ENCODE measurements around the gene THSD7B.
"Not testable (repeated sequence)": the region's sequence is repeated elsewhere in the genome, so short reads cannot be mapped to it uniquely, and the experiment has no call there.

Gene THSD7B

DNA sequence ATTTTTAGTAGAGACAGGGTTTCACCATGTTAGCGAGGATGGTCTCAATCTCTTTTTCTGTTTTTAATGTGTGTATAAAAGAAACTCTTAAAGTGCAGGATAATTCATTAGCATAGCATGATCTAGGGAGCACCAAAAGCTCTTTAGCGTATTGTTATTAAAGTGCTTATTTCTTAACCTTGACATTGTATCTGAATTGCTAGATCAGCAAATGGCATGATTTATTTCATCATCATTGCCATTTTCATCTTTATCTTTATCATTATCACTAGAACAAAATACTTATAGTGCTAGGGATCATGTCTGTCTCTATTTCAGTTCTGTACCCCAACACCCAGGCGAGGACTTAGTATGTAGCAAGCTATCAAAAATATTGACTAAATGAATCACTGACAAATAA, 805.1 kb downstream of the THSD7B start:
- Histone ChIP-seq H3K27me3 (ENCODE audit: control insufficient read depth, insufficient read depth, low read length) (no peaks in the 10 kb centered on the region), H3K4me2 (ENCODE audit: low read length) (no peak overlapping the region), H3K36me3 (ENCODE audit: insufficient read depth, low read length) (no peaks in the 10 kb centered on the region), H3K9ac (ENCODE audit: low read depth, low read length) (no peak overlapping the region), H3K4me3 (ENCODE audit: low read length) (no peak overlapping the region), H3K4me1 (ENCODE audit: control insufficient read depth, insufficient read depth, low read length) (no peaks in the 10 kb centered on the region), H3K9me3 (replicated peaks; ENCODE audit: low read length) (no peaks in the 10 kb centered on the region)

GRCh38 chr2:137587834-137588233, 822.5 kb downstream of the THSD7B start:
- not testable (repeated sequence) for H3K27me3 ChIP-seq (ENCODE audit: control insufficient read depth, insufficient read depth, low read length); H3K4me2 ChIP-seq (ENCODE audit: low read length); H3K9me3 ChIP-seq (replicated peaks; ENCODE audit: low read length); H3K9ac ChIP-seq (ENCODE audit: low read depth, low read length); H3K36me3 ChIP-seq (ENCODE audit: insufficient read depth, low read length); H3K4me1 ChIP-seq (ENCODE audit: control insufficient read depth, insufficient read depth, low read length); H3K4me3 ChIP-seq (ENCODE audit: low read length)

DNA sequence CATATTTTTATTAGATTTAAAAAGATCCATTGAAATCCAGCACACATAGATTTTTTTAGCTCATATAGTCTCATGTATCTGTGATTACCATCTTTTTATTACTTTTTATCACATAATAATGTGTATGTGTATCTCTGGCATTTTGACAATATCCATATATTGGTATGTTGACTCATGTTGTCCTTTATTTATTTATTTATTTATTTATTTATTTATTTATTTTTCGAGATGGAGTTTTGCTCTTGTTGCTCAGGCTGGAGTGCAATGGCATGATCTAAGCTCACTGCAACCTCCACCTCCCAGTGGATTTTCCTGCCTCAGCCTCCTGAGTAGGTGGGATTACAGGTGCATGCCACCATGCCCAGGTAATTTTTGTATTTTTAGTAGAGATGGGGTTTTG, 823.2 kb downstream of the THSD7B start:
- H3K36me3 ChIP-seq (ENCODE audit: insufficient read depth, low read length); H3K9ac ChIP-seq (ENCODE audit: low read depth, low read length); H3K4me3 ChIP-seq (ENCODE audit: low read length); H3K4me1 ChIP-seq (ENCODE audit: control insufficient read depth, insufficient read depth, low read length); H3K27me3 ChIP-seq (ENCODE audit: control insufficient read depth, insufficient read depth, low read length); H3K4me2 ChIP-seq (ENCODE audit: low read length); H3K9me3 ChIP-seq (replicated peaks; ENCODE audit: low read length): not testable (repeated sequence)

- H3K9me3 ChIP-seq (replicated peaks; ENCODE audit: low read length), result no peaks in the 10 kb centered on the region
- H3K4me1 ChIP-seq (ENCODE audit: control insufficient read depth, insufficient read depth, low read length), result no peaks in the 10 kb centered on the region
- H3K36me3 ChIP-seq (ENCODE audit: insufficient read depth, low read length), result no peaks in the 10 kb centered on the region
- no peak overlapping the region for H3K4me2 ChIP-seq (ENCODE audit: low read length)
- no peak overlapping the region for H3K9ac ChIP-seq (ENCODE audit: low read depth, low read length)
- no peaks in the 10 kb centered on the region for H3K27me3 ChIP-seq (ENCODE audit: control insufficient read depth, insufficient read depth, low read length)
- H3K4me3 ChIP-seq (ENCODE audit: low read length), result no peak overlapping the region
Measured at GRCh38 chr2:137590102-137590501, 824.8 kb downstream of the THSD7B start.

DNA sequence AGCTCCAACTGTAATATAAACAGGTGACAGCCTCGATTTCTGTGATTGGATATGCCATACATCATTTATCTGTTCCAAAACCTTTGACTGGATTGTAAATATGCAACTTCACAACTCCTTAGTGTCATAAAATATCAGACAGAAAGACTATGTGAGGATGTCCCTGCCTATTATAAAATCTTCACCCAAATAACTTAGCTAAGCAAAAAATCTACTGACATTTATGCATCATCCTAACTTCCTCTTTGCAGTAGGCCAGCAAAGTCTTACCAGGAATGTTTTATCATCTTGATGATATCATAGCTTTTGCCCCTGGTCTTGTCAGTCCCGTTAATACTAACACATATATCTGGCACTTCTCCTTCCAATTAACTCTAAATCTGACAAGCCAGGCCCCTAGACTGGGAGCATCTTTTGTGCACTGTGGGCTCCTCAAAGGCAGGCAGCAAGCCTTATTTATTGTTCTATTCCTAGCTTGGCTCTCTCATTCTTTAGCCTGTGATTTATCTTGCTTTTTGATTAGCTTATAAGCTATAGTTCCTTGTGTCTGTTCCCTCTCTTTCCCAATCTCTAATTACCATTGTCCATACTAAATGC, 842.5 kb downstream of the THSD7B start:
- no peaks in the 10 kb centered on the region for H3K4me1 ChIP-seq (ENCODE audit: control insufficient read depth, insufficient read depth, low read length)
- H3K36me3 ChIP-seq (ENCODE audit: insufficient read depth, low read length), result no peaks in the 10 kb centered on the region
- no peak overlapping the region for H3K4me3 ChIP-seq (ENCODE audit: low read length)
- H3K9ac ChIP-seq (ENCODE audit: low read depth, low read length), result no peak overlapping the region
- no peaks in the 10 kb centered on the region for H3K9me3 ChIP-seq (replicated peaks; ENCODE audit: low read length)
- H3K4me2 ChIP-seq (ENCODE audit: low read length), result no peak overlapping the region
- H3K27me3 ChIP-seq (ENCODE audit: control insufficient read depth, insufficient read depth, low read length), result no peaks in the 10 kb centered on the region

DNA sequence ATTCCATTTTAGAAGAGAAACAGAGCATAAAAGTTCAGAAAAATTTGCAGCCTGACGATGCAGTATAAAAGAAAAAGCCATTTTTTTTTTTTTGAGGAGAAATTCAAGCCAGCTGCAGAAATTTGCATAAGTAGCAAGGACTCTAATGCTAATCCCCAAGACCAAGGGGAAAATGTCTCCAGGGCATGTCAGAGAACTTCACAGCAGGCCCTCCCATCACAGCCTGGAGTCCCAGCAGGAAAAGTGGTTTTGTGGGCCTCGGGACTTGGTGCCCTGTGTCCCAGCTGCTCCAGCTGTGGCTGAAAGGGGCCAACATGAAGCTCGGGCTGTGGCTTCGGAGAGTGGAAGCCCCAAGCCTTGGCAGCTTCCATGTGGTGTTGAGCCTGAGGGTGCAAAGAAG, 873.6 kb downstream of the THSD7B start:
- Histone ChIP-seq H3K4me1 (ENCODE audit: control insufficient read depth, insufficient read depth, low read length) (no peaks in the 10 kb centered on the region), H3K9ac (ENCODE audit: low read depth, low read length) (no peak overlapping the region), H3K4me3 (ENCODE audit: low read length) (no peak overlapping the region), H3K36me3 (ENCODE audit: insufficient read depth, low read length) (no peaks in the 10 kb centered on the region), H3K9me3 (replicated peaks; ENCODE audit: low read length) (no peaks in the 10 kb centered on the region), H3K4me2 (ENCODE audit: low read length) (no peak overlapping the region), H3K27me3 (ENCODE audit: control insufficient read depth, insufficient read depth, low read length) (no peaks in the 10 kb centered on the region)

- Histone ChIP-seq H3K27me3 (ENCODE audit: control insufficient read depth, insufficient read depth, low read length) (no peaks in the 10 kb centered on the region), H3K4me1 (ENCODE audit: control insufficient read depth, insufficient read depth, low read length) (no peaks in the 10 kb centered on the region), H3K9ac (ENCODE audit: low read depth, low read length) (no peak overlapping the region), H3K4me2 (ENCODE audit: low read length) (no peak overlapping the region), H3K4me3 (ENCODE audit: low read length) (no peak overlapping the region), H3K36me3 (ENCODE audit: insufficient read depth, low read length) (no peaks in the 10 kb centered on the region), H3K9me3 (replicated peaks; ENCODE audit: low read length) (no peaks in the 10 kb centered on the region)
Measured at GRCh38 chr2:137644731-137645130, 879.4 kb downstream of the THSD7B start.

DNA sequence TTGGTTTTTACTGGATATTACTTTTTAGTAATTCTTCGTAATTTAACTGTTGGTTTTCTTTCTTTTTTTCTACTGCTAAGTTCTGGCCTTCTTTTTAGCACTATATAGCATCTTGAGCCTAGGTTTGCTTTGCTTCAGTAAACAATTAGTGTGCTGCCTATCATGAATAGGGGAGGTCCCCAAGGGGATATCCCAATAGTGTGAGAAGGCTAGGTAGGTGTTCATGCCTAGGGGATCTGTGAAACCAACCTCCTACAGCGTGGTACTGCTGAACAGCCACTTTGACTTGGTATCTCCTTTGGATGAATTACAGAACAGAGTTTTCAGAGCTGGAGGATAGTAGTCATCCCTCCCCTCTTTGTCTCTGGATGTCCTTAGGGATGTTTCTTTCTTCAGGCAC, 888.7 kb downstream of the THSD7B start:
- no peak overlapping the region for H3K4me2 ChIP-seq (ENCODE audit: low read length)
- no peaks in the 10 kb centered on the region for H3K36me3 ChIP-seq (ENCODE audit: insufficient read depth, low read length)
- H3K4me3 ChIP-seq (ENCODE audit: low read length), result no peak overlapping the region
- no peak overlapping the region for H3K9ac ChIP-seq (ENCODE audit: low read depth, low read length)
- H3K4me1 ChIP-seq (ENCODE audit: control insufficient read depth, insufficient read depth, low read length), result no peaks in the 10 kb centered on the region
- no peaks in the 10 kb centered on the region for H3K27me3 ChIP-seq (ENCODE audit: control insufficient read depth, insufficient read depth, low read length)
- no peaks in the 10 kb centered on the region for H3K9me3 ChIP-seq (replicated peaks; ENCODE audit: low read length)

GRCh38 chr2:137655814-137656213, 890.5 kb downstream of the THSD7B start:
- H3K4me3 ChIP-seq (ENCODE audit: low read length), result no peak overlapping the region

GRCh38 chr2:137658433-137658832, 893.1 kb downstream of the THSD7B start:
- Histone ChIP-seq H3K27me3 (ENCODE audit: control insufficient read depth, insufficient read depth, low read length) (no peaks in the 10 kb centered on the region), H3K4me1 (ENCODE audit: control insufficient read depth, insufficient read depth, low read length) (no peaks in the 10 kb centered on the region), H3K36me3 (ENCODE audit: insufficient read depth, low read length) (no peaks in the 10 kb centered on the region), H3K4me3 (ENCODE audit: low read length) (no peak overlapping the region), H3K9me3 (replicated peaks; ENCODE audit: low read length) (no peaks in the 10 kb centered on the region), H3K4me2 (ENCODE audit: low read length) (no peak overlapping the region), H3K9ac (ENCODE audit: low read depth, low read length) (no peak overlapping the region)

More at GRCh38 chr2:137655814-137656213, 890.5 kb downstream of the THSD7B start:
- Histone ChIP-seq H3K4me2 (ENCODE audit: low read length) (no peak overlapping the region), H3K9ac (ENCODE audit: low read depth, low read length) (no peak overlapping the region), H3K27me3 (ENCODE audit: control insufficient read depth, insufficient read depth, low read length) (no peaks in the 10 kb centered on the region), H3K4me1 (ENCODE audit: control insufficient read depth, insufficient read depth, low read length) (no peaks in the 10 kb centered on the region), H3K36me3 (ENCODE audit: insufficient read depth, low read length) (no peaks in the 10 kb centered on the region), H3K9me3 (replicated peaks; ENCODE audit: low read length) (no peaks in the 10 kb centered on the region)

GRCh38 chr2:137659616-137660015, 894.3 kb downstream of the THSD7B start:
- H3K9me3 ChIP-seq (replicated peaks; ENCODE audit: low read length), result no peaks in the 10 kb centered on the region
- no peak overlapping the region for H3K4me3 ChIP-seq (ENCODE audit: low read length)
- H3K27me3 ChIP-seq (ENCODE audit: control insufficient read depth, insufficient read depth, low read length), result no peaks in the 10 kb centered on the region
- no peaks in the 10 kb centered on the region for H3K4me1 ChIP-seq (ENCODE audit: control insufficient read depth, insufficient read depth, low read length)
- no peak overlapping the region for H3K4me2 ChIP-seq (ENCODE audit: low read length)
- H3K36me3 ChIP-seq (ENCODE audit: insufficient read depth, low read length), result no peaks in the 10 kb centered on the region
- no peak overlapping the region for H3K9ac ChIP-seq (ENCODE audit: low read depth, low read length)

DNA sequence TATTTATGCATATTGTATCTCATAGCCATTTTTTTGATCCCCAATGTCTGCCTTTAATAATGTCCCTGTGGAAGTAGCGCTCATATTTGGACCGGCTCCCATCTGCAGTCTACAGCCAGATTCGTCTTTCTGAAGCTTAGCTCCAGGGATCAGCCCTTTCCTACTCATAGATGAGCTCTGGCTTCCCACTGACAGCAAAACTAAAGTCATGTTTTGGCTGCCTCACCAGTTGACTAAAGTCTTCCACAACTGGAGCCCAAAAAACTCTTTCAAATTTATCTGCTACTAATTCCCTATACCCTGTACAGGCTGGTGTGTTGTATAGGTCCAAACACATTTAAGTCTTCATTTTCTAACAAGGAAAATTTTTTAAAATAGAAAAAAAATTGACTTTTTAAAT, 904.8 kb downstream of the THSD7B start:
- no peak overlapping the region for H3K4me3 ChIP-seq (ENCODE audit: low read length)
- H3K36me3 ChIP-seq (ENCODE audit: insufficient read depth, low read length), result no peaks in the 10 kb centered on the region
- no peak overlapping the region for H3K4me2 ChIP-seq (ENCODE audit: low read length)
- H3K27me3 ChIP-seq (ENCODE audit: control insufficient read depth, insufficient read depth, low read length), result no peaks in the 10 kb centered on the region
- no peaks in the 10 kb centered on the region for H3K4me1 ChIP-seq (ENCODE audit: control insufficient read depth, insufficient read depth, low read length)
- no peak overlapping the region for H3K9ac ChIP-seq (ENCODE audit: low read depth, low read length)
- no peaks in the 10 kb centered on the region for H3K9me3 ChIP-seq (replicated peaks; ENCODE audit: low read length)
